GM21825 (cell line): ENCODE results near the gene MICAL3.
"Not testable (repeated sequence)": the region's sequence is repeated elsewhere in the genome, so short reads cannot be mapped to it uniquely, and the experiment has no call there.

Experiments
- ATAC-seq: cut with Tn5 transposase; IDR thresholded peaks from one replicate; pipeline ENCODE4 v1.9.1; 2021; ENCODE audit warnings: mild to moderate bottlenecking, moderate library complexity; ENCODE audit not compliant: unreplicated experiment

Gene MICAL3

DNA sequence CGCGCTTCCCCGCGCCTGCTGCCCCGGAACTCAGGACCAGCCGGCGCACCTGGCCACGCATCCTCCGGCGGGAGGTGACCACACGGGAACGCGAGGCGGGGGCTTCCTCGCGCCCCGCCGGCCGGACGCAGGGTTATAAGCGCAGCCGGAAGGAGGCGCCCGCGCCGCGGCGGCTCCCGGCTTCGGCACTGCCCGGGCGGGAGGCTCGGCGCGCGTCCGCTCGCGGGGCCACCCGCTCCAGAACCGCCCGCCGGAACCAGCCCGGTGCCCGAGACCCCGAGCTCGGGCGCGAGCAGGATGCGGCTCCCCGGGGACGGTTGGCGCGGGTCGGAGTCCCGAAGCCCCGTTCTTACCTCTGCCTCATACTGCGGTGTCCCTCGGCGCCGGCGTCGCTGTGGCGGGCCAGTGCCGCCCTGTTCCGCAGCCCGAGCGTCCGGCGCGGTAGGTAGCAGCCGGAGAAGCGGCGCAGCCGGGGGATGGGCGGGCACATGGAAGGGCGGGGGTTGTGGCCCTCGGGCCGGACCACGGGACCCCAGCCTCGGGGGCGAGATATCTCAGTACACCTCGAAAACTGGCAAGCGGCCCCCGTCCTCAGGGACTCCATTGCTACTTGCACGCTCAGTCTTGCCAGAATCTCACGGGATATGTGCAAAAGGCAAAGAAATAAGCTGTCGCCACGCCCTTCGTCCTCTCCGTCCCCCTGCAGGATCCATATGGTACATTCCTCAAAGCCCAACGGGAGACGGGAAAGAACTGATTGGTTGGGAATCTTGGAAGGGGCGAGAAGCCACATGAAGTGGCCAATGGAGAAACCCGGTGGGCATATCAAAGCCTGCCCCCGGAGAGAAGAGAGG is 23.1 kb downstream of the MICAL3 start:
- no peak for ATAC-seq

- no peak for ATAC-seq
These were observed 23.8 kb downstream of the MICAL3 start for GRCh38 chr22:18000441-18001039.

- no peak for ATAC-seq
These were observed 24.5 kb downstream of the MICAL3 start for GRCh38 chr22:17999851-18000250.

- no peak for ATAC-seq
These were observed 25.4 kb downstream of the MICAL3 start for GRCh38 chr22:17998913-17999312.

DNA sequence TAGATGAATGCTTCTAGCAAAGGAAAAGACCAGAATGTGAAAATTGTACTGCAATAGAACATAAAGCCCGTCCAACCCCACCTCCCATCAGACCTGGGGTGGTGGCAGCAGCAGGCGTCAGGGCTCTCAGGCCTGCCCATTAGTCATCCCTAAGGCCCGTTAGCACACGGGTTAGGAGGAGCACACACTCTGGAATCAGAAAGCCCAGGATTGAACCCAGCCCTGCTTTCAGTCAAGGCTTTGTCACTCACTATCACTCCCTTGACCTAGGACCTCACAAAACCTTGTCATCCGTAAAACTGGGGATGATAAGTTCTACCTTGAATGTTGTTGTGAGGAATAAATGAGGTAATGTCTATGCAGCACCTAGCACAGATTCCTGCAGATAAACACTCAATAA is 26.9 kb downstream of the MICAL3 start:
- no peak for ATAC-seq

DNA sequence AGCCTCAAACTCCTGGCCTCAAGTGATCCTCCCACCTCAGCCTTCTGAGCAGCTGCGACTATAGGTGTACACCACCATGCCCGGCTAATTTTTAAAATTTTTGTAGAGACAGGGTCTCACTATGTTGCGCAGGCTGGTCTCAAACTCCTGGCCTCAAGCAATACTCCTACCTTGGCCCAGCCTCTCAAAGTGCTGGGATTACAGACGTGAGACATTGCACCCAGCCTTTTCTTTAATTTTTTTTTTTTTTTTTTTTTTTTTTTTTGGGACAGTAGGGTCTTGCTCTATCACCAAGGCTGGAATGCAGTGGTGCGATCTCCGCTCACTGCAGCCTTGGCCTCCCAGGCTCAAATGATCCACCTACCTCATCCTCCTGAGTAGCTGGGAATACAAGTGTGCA is 29.1 kb downstream of the MICAL3 start:
- ATAC-seq, result not testable (repeated sequence)

DNA sequence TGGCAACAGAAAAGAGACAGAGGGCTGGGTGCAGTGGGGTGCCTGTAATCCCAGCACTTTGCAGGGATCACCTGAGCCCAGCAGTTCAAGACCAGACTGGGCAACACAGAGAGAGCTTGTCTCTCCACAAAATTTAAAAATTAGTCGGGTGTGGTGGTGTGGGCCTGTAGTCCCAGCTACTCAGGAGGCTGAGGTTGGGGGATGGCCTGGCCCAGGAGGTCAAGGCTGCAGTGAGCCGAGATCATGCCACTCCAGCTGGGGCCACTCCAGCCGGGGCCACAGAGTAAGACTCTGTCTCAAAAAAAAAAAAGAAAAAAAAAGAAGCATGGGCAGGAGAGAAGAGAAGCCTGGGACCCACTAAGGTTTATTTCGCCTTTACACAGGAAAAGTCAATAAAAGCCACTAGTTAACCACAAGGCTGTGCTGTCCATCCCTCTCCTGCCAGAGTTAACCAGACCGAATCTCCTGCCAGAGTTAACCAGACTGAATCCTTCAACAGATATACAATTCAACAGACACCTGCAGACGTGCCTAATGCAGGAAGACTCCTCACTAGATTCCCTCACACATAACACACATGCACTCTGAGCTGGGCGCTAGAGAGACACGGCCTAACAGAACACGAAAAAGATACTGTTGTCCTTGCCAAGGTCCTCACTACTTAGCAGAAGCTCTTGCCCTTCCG is 29.8 kb downstream of the MICAL3 start:
- ATAC-seq, result no peak

DNA sequence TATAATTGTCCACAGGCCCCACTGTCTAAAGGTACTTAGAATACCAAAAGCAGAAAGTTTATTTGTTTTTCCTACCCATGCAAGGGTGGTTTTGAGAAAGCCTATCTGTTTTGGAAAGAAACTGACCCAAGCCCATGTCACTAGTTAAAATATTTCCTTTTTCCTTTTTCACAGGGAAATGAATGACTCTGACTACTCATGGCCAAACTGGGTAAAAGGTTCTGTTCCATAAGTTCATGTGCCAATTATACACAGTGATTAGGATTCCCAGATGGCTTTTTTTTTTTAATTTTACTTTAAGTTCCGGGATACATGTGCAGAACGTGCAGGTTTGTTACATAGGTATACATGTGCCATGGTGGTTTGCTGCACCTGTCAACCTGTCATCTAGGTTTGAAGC is 31.4 kb downstream of the MICAL3 start:
- not testable (repeated sequence) for ATAC-seq

GRCh38 chr22:17991992-17992391 is 32.4 kb downstream of the MICAL3 start:
- ATAC-seq, result not testable (repeated sequence)

- no peak for ATAC-seq
These were observed 33.4 kb downstream of the MICAL3 start for GRCh38 chr22:17990942-17991341.

DNA sequence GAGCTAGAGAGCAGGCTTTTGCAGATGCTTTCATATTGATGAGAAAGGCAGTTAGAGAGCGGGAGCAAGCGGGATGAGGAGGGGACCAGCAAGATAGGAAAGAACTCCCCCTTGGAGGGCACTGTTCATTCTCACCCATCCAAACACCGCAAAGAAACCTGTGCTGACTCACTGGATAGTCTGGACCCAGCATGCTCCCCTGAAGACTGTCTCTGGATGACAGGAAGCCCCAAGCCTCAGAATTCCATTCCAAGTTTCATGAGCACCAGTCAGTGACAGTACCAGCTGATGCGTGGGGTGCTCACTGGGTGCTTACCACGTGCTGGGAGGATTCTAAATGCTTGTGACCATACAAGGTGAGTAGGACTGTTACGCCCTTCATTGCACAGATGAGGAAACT is 34.2 kb downstream of the MICAL3 start:
- ATAC-seq, result no peak

DNA sequence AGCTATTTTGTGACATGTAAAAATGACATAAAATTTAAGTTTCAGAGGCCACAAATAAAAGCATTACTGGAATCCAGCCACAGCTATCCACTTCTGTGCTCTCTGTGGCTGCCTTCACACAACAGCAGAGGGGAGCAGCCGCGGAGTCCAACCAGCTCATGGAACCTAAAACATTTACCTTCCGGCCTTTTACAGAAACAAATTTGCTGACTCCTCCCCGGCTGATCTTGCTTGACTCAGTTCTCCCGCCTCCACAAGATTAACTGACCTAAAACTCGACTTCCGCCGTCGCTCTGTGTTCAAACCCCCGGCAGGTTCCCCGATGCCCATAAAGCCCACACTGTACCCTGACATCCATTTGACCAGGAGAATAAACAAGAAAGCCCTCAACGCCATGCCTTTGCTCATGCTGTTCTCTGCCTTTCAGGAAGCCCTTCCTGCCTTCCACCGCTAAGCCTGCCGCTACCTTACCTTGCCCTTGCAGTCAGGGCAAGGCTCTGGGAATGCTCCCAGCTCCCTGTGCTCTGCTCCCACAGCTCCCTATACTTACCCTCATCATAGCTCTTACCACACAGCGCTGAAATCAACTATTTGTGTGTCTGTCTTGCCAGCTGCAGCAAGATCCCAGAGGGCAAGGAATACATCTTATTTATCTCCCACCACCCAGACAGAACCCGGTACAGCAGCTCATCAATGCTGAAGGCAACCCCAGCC is 35.4 kb downstream of the MICAL3 start:
- no peak for ATAC-seq

DNA sequence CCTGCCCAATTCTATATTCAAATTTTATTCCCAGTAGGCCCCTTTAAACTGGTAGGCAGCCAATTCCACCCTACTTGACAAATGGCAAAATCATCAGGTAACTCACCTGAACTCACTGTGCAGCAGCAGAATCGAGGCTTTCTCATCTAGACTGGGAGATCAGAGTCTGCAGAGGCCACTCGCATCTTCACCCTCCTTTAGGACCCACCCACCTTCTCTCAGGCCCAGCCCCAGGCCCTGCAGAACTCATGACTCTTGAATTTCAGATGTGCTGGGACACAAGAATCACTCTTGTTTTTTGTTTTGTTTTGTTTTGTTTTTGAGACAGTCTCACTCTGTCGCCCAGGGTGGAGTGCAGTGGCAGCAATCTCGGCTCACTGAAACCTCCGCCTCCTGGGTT is 38.8 kb downstream of the MICAL3 start:
- ATAC-seq, result no peak

DNA sequence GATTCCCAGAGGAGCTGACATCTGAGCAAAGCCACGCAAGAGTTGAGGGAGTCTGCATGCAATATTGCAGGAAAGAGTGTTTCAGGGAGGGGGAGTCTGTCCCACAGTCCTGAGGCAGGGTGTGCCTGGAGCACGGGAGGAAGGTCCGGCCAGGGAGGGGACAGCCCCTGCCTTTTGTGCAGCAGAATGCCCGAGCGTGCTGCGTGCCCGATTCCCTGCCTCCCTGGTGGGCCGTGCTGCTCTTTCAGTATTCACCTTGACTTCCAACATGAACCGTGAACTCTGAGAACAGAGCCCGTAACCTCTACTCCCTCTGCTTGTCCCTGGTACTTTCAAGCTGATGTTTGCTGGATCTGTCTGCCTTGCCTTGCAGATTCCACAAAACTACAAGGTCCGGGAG is 39.3 kb downstream of the MICAL3 start:
- not testable (repeated sequence) for ATAC-seq

DNA sequence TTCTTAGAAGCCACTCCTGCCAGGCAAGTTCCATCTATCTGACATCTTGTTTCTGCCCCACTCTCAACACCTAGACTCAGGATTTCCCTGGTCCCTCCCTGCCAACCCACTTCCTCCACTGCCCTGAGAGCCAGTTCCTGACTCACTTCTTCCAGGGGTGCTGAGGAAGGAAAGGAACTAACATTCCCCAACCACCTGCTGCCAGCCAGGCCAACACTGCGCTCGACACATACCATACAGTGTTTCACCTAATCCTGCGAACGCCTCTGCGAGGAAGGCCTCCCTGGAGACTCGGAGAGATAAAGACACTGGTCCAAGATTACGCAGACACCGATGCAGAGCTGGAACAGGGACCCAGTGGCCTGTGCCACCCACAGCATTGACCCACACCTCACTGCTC is 40.2 kb downstream of the MICAL3 start:
- no peak for ATAC-seq

- ATAC-seq, result no peak
These were observed 41.7 kb downstream of the MICAL3 start for GRCh38 chr22:17982572-17983141.

- ATAC-seq, result no peak
These were observed 42.9 kb downstream of the MICAL3 start for GRCh38 chr22:17981497-17981896.

GRCh38 chr22:17980638-17981051 is 43.7 kb downstream of the MICAL3 start:
- ATAC-seq, result no peak

GRCh38 chr22:17980015-17980590 is 44.3 kb downstream of the MICAL3 start:
- no peak for ATAC-seq

DNA sequence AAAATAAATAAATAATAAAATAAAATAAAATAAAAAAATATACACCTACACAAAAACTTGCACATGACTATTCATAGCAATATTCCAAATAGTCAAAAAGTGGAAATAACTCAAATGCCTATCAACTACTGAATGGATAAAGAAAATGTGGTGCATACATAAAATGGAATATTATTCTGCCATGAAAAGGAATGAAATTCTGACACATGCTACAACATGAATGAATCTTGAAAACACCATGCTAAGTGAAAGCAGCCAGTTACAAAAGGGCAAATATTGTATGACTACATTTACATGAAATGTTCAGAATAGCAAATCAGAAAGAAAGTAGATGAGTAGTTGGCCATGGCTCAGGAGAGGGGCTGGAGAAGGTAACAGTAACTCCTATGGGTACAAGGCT is 46.3 kb downstream of the MICAL3 start:
- no peak for ATAC-seq

- ATAC-seq, result no peak
These were observed 47.0 kb downstream of the MICAL3 start for GRCh38 chr22:17977371-17977770.
